Activated naive CD8-positive, alpha-beta T cell treated with anti-CD3 and anti-CD28 coated beads, Interleukin-2, amount 50 U/mL, for 16 hours (primary cell): ENCODE measurements around the gene ZMYND8.
"Not testable (repeated sequence)": the region's sequence is repeated elsewhere in the genome, so short reads cannot be mapped to it uniquely, and the experiment has no call there.

ENCODE experiments used
- DNase-seq: peaks from one replicate; pipeline ENCODE4 v3.0.0-alpha.2; 2020; ENCODE audit warnings: low read depth, low spot score

ZMYND8 gene

DNA sequence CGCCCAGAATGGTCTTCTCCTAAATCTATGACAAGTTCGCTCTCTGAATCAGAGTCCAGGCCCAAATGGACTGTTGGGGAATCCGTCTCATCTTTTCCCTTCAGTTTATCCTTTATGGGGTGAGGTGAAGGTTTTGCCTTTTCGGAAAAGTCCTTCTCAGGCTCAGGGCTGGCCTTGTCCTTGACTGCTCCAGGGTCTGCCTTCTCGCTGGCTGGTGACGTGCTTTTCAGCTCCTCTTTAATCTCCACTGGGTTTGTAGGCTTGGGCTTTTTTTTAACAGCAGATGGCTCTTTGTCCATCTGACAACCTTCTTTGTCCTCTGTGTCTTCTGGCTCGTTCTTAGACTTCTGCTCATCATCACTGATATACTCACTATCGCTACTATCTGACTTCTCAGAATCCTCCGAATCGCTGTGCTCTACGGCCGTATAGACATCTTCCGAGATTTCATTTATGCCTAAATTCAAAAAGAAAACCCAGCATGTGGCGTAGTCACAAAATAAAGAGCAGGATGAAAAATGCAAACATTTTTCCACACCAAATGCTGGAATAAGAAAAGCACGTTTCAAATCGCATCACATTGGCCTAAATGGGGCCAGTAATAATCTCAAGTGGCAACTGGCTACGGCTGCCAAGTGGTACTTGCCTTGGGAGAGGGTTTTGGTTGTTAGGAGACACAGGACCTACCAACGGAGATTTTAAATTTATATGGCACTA, 110.3 kb downstream of the ZMYND8 start:
- DNase-seq = no peak

DNA sequence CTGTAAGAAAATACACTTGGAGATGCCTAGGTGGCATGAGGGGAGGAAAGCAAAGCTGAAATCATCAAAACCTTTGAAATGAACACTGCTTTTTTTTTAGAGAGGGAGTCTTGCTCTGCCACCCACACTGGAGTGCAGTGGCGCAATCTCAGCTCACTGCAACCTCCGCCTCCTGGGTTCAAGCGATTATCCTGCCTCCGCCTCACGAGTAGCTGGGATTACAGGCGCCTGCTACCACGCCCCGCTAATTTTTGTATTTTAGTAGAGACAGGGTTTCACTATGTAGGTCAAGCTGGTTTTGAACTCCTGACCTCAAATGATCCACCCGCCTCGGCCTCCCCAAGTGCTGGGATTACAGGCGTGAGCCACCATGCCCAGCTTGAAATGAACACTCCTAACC, 111.3 kb downstream of the ZMYND8 start:
- not testable (repeated sequence) for DNase-seq

DNA sequence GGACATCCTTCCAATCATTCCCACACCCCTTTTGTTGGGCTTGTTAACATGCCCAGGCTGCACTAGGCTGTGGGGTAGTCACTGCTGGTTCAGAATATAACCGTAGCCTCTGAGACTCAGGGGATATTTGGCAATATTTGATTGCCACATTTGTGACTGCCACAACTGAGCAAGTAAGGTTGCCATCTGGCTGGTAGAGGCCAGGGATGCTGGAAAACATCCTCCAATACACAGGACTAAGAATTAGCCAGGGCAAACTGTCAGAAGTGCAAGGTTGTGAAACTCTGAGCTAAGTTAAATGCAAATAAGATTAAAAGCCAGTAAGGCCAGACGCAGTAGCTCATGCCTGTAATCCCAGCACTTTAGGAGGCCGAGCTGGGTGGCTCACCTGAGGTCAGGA, 112.0 kb downstream of the ZMYND8 start:
- DNase-seq = no peak

DNA sequence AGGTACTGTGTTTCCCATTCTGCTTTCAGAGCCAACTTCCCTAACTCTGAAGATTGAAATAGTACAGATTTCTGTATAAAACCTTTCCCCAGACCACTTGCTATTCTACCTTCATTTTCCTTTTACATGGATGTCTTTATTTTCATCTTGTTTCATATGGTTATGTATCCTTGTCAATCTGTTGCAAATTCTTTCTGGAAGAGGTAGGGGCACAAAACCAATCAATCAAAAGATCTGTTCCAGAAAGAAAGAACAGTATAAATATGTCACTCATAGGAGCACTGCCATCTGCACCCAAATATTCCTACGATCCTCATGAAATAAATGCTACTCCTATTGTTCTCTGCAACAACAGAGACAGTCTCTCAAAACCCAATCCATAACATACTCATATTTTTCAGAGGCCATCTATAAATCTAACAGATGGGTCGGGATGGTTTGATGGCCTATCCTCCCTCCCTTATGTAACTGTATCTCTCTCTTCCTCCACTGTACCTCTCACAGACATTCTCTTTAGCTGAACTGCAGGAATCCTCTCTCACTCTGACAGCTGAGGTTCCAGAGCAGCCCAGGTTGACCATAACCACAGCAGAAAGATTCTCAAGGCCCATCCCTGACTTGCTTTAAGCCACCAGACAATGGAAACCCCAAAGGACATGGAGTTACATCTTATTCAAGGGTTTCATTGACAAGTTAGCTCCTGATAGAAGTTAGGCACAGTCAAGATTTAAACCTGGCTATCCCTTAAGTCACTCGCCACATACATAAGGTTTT, 112.8 kb downstream of the ZMYND8 start:
- DNase-seq = no peak

DNA sequence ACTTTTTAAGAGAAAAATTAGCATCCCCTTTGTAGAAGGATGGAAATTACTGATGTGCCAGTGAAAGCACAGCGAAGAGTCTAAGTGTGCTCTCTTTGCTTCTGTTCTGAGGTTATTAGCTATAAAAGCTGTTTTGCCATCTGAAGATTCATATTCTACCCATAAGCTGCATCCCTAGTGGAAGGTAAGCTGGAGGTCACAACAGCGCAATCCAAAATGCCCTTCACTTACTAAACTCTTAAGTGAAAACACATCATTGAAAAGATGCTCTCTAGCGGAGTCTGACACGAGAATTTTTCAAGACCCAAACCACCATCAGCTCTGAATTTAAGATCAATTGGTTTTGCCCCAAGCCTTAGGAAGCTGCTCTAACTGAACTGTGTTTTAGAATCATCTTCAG, 113.5 kb downstream of the ZMYND8 start:
- no peak for DNase-seq

DNA sequence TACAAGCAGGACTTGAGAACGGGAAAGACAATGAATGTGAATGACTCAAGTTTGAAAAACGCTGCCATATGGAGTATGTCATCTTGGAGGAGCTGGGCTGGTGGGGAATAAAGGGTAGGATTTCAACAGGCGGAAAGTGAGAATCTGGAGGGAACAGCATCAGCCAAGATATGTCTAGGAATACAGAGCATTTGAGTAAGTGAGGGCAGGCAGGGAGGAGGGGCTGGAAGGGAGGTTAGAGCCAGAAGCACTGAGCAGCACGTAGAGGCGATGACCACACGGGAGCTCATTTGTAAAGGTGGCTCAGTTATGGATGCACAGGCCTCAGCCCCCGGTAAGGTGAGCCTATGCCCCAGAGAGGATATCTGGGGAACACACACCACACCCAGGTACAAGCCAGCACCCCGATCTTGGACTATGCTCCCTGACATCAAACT, 115.1 kb downstream of the ZMYND8 start:
- no peak for DNase-seq

DNA sequence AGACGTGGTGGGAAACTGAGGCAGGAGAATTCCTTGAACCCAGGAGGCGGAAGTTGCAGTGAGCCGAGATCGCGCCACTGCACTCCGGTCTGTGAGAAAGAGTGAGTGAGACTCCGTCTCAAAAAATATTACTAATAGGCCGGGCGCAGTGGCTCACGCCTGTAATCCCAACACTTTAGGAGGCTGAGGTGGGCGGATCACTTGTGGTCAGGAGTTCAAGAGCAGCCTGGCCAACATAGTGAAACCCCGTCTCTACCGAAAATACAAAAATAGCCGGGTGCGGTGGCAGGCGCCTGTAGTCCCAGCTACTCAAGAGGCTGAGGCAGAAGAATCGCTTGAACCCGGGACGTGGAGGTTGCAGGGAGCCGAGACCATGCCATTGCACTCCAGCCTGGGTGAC, 116.4 kb downstream of the ZMYND8 start:
- DNase-seq = not testable (repeated sequence)

DNA sequence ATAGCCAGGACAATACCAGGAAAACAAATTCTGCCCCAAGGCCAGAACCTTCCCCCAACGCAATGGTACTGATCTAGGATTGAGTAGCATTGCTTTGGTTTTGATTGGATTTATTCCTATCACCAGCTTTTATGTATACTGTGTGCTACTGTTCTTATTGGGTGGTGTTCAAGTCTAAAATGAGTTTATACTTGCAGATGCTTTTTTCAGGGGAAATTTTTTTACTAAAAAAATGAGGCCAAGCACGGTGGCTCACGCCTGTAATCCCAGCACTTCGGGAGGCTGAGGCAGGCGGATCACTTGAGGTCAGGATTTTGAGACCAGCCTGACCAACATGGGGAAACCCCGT, 116.8 kb downstream of the ZMYND8 start:
- no peak for DNase-seq

DNA sequence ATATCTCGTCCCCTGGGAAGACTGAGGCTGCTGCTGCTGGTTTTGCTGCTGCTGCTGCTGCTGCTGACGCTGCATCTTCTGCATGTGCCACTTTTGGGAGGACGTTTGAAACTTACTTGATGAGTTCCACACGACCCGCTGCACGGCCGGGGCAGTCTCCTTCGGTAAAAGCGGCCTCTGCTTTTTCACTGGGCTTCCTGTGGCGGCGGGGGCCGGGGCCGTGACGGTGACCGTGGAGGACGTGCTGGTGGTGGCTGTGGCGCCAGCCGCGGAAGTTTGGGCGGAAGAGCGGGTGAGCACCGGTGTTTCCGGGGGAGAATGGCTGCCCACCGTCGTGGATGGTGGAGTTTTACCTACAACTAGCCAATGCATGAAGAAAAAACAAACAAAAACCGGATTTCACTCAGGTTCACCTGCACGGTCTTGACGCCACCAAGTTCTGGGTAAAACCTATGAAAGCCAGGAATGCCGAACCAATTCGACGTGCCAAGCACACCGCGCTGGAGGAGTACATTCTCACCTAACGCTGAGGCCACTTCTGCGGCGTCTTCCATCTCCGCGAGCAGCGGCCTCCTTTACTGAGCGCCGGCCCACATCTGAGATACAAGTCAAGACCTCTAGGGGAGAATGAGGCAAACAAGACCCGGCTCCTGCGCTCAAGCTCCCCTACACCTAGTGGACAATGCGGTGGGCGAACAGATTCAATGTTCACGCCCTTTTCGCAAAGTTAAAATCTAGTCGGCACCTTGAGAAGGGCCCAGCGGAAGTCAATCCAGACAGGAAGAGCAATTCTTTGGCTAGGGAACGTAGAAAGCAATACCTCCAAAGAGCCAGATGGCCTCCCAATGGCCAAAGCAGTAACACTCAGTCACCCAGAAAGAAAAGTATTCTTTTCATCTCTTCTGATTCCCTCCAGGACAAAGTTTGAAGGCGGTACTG, 117.5 kb downstream of the ZMYND8 start:
- no peak for DNase-seq

DNA sequence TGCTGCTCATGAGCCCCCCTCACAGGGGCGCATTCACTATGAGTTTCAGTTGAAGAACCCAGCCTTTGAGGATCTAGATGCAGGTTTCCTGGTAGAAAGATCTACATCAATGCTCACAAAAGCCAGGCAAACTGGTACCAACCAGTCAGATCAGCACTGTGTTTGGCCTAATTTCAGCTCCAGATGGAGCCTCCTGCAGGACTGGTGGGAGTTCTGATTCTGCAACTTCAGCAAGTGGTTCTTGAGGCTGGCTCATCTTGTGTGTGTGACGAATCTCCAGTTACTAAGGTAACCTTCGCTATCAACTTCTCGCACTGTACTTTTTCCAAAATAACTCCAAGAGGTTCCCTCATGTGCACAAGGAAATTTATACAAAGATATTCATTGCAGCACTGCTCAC, 118.8 kb downstream of the ZMYND8 start:
- DNase-seq = no peak

DNA sequence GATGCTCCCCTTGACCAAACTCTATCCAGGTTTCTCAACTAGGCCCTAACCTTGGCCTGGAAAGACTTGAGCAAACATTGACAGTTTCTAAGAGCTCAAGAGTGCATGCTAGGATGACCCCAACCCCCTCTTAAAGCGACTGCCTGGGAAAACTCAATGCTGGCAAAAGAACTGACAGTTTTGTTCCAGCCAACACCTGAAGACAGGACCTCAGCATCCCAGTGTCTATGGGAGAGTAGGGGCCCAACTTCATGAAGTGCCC, 119.9 kb downstream of the ZMYND8 start:
- no peak for DNase-seq

DNA sequence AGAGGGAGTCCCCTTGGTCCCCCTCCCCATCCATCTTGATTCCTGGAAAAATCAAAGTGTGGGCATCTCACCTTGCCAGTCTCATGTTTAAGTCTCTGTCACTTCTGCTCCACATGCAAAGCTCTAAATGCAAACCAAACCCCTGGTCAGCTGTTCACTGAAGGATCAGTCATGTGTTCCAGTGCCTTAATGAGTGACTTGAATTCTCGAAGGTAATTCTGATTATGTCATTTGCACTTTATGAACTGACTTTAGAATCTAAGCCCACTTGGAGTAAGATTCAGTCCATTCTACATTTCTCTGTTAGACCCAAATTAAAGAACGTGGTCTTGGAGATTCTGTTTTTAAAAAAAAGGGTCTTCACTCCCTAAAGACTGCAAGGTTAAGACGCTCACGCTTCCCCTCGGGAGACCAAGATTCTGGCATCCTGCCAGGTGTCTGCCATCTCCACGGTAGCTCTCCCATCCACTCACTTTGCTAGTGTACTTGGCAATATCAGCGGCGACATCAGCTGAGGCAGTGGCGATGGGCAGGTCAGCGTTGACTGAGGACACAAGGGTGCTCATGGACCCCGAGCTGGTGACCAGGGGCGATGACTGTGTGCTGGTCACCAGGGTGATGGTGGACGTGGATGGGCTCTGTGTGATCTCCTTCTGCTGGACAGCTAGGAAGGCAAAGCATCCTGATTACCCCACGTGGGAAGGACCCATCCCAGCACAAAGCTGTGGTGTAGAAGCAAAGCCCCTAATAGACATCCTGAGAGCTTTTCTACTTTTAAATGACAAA, 120.5 kb downstream of the ZMYND8 start:
- DNase-seq = no peak

DNA sequence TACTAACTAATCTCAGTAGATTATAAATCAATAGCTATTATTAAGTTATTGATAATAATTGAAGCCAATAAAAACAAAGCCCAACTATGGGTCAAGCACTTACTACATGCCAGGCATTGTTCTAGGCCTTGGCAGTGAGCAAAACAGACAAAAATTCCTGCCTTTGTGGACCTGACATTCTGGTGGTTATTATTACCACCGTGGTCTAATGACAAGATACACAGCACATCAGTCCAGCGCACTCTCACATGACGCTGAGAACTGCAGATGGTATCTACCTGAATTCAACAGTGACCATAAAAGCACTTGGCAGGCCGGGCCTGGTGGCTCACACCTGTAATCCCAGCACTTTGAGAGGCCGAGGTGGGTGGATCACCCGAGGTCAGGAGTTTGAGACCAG, 121.4 kb downstream of the ZMYND8 start:
- DNase-seq = no peak

DNA sequence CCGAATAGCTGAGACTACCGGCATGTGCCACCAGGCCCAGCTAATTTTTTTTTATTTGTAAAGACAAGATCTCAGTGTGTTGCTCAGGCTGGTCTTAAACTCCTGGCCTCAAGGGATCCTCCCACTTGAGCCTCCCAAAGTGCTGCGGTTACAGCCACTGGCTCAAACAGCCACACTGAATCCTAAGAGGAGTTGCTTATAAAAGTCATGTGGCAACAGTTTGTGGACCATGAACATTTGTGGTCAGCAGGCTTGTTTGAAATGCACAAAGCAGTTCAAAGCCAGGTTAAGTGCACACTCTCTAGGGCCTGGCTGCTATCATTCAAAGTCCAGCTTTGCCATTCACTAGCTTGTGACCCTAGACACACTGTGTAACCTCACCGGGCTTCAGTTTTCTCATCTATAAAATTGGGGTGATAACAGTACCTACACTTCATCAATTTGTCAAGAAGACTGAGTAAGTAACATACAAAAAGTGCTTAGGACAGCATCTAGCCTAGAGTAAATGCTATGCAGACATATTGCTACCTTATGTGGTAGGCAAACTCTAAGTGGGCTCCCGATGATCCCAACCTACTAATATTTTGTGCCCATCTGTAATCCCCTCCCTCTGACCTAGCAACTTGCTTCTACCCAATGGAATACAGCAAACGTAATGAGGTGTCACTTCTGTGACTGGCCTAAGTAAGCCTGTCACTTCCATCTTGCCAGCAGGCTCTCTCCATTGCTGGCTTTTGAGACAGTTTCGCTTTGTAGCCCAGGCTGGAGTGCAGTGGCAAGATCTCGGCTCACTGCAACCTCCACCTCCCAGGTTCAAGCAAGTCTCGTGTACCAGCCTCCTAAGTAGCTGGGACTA, 122.9 kb downstream of the ZMYND8 start:
- no peak for DNase-seq

DNA sequence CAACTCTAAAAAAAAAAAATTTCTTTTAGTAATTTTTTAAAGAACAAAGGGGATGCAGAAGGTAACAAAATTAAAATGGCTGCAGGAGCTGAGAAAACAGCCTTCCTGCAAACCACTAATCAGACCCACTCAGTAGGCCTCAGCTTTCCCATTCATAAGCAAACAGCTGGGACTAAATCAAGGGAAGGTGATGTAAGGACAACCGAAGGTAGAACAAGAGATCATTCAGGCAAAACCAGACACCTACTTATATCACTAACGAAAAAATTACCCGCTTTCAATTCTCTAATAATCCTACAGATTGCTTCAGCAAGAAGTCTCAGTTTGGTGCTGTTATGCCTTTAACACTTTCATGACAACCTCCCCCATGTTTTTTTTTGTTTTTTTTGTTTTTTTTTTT, 124.0 kb downstream of the ZMYND8 start:
- DNase-seq = no peak

DNA sequence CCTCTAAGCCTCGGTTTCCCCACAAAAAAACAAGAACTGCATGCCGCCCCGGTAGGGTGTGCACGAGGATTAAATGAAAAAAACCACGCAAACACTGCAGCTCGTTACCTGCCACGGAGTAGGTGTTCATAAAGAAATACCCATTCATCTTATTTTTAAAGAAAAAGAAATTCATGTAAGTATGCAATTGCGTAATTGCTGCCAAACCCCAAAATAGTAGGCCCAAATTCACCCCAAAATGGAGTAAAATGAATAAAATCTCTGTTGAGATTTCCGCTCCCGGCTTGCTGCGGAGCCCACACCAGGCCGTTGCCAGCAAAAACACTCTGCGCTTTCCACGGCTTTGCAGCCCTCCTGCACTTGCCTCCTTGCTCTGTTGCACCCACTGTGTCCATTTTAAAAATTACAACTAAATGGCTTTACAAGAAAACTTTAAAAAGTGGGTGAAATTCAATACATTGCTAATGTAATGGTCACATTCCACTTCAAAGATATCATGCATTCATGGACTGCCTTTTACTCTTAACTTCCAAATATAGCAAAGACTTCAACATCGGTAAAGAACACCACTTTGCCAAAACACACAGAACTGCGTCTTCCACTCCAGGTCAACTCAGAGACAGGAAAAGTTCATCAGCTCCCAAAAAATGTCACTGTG, 125.0 kb downstream of the ZMYND8 start:
- DNase-seq = no peak

DNA sequence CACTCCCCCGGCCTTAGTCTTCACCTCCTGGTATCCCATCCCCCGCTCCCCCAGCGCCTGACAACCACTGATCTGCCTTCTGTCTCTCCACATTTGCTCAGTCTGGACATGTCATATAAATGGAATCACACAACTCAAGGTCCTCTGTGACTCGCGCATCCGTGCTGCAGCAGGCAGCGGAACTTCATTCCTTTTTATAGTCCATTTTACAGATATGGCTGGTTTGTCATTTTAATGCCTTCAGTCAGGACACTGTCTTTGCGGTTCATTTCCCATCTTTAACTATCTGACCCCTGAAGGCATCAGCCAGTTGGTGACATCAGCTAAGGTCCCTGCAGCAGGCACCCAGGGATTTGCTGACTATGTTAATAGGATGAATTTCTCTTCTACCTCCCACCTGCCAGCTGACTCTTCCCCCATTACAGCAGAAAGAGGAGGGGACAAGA, 125.7 kb downstream of the ZMYND8 start:
- DNase-seq = no peak

DNA sequence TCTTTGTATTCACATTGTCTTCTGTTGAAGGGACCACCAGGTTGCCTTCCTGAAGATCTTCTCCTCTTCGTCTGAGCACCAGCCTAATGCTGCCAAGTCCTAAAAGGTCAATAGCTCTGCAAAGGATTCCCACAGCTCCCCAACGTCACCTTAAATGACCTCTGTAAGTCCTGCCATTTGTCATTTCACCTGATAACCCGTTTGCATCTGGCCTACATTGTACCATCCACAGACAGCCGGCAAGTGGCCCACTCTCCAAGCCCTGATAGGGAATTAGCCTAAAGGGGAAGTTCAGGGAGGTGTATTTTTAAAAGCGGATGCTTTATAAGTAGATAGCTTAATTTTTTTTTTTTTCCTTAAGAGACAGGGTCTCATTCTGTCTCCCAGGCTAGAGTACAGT, 127.8 kb downstream of the ZMYND8 start:
- no peak for DNase-seq

DNA sequence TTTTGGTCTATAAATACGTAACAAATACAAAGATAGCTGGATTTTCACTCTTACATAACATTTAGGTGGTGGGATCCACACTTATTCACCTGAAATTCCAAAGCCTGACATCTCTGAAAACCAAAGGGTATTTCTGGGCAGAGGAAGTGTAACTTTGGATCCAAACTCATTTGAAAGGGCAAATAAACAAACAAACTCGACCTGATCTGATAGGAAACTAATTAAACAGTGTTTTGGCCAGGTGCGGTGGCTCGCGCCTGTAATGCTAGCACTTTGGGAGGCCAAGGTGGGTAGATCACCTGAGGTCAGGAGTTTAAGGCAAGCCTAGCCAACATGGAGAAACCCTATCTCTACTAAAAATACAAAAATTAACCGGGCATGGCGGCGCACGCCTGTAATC, 128.9 kb downstream of the ZMYND8 start:
- no peak for DNase-seq

DNA sequence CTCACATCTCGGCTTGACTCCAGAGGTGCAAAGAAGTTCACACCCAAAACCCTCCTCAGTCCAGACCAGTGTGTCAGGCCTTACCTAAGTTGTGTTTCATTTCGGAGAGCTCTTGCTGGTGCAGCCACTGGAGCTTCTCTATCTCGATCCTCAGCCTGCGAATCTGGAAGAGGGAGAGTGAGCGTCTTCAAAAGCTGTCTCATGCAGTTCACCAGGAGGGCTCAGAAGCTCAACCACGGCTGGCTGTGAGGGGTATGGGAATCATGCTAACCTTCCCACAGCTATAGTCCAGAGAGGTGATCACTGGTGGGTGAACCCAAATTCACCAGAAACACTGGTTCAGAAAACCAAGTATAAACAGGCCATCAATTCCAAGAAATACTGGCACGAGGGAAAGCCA, 129.4 kb downstream of the ZMYND8 start:
- DNase-seq = no peak
